Stimulated activated CD8-positive, alpha-beta memory T cell treated with anti-CD3 and anti-CD28 coated beads, Interleukin-15, amount 100 ng/mL, for 1 hour (primary cell): ENCODE results near the gene LRRK1.
"Not testable (repeated sequence)": the region's sequence is repeated elsewhere in the genome, so short reads cannot be mapped to it uniquely, and the experiment has no call there.

Experiments used
- DNase-seq: peaks from one replicate; pipeline ENCODE4 v3.0.0-alpha.2; 2020; ENCODE audit warnings: low read depth

Gene LRRK1

GRCh38 chr15:101092156-101092866 lies 173.2 kb downstream of the LRRK1 start:
- DNase-seq = no peak

- DNase-seq = no peak
These were observed 173.7 kb downstream of the LRRK1 start for GRCh38 chr15:101092867-101093202.

DNA sequence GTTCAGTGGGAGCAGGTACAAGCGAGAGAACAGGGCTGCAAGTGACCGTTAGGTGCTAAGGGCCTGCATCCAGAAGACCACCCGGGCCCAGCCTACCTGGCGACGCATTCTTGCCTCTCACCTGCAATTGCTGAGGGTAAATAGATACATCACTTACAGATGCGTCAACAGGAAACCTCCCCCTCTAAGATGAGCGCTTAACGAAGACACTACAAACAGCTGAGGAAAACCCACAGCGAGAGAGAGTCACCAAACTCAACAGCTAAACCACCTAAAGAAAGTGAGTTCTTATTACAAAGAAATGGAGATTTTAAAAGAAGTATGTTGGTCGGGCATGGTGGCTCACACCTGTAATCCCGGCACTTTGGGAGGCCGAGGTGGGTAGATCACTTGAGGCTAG lies 174.8 kb downstream of the LRRK1 start:
- no peak for DNase-seq

DNA sequence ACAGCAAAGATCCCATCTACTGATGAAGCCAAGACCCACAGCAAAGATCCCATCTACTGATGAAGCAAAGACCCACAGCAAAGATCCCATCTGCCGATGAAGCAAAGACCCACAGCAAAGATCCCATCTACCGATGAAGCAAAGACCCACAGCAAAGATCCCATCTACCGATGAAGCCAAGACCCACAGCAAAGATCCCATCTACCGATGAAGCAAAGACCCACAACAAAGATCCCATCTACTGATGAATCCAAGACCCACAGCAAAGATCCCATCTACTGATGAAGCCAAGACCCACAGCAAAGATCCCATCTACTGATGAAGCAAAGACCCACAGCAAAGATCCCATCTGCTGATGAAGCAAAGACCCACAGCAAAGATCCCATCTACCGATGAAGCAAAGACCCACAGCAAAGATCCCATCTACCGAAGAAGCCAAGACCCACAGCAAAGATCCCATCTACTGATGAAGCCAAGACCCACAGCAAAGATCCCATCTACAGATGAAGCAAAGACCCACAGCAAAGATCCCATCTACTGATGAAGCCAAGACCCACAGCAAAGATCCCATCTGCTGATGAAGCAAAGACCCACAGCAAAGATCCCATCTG lies 176.7 kb downstream of the LRRK1 start:
- not testable (repeated sequence) for DNase-seq

DNA sequence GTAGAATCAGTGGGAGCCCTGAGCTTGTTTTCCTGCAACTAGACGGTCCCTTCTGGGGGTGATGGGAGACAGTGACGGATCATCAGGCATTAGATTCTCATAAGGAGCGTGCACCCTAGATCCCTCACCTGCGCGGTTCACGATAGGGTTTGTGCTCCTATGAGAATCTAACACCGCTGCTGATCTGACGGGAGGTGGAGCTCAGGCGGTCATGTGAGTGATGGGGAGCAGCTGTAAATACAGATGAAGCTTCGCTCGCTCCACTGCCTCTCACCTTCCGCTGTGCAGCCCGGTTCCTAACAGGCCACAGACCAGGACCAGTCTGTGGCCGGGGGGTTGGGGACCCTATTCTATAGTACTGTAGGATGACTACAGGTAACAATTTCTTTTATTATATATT lies 178.0 kb downstream of the LRRK1 start:
- no peak for DNase-seq

- no peak for DNase-seq
These were observed 180.0 kb downstream of the LRRK1 start for GRCh38 chr15:101099183-101099582.

- no peak for DNase-seq
These were observed 181.0 kb downstream of the LRRK1 start for GRCh38 chr15:101100118-101100517.

GRCh38 chr15:101100593-101101442 lies 181.7 kb downstream of the LRRK1 start:
- no peak for DNase-seq

- no peak for DNase-seq
These were observed 182.5 kb downstream of the LRRK1 start for GRCh38 chr15:101101676-101102075.

DNA sequence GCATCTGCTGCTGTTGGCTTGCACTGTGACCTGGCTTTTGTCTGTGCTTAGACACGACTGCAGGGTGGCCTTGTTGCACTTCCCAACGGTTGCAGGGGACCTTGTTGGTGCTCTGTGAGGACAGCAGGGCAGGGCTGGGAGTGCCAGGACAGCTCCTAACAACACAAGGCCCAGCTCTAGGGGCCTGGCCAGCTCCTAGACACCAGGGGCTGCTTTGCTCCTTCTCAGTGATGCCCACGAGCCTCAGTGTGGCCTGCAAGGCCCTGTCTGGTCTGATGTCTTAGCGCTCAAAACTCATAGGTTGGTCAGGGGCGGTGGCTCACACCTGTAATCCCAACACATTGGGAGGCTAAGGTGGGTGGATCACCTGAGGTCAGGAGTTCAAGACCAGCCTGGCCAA lies 183.6 kb downstream of the LRRK1 start:
- no peak for DNase-seq

GRCh38 chr15:101103598-101103997 lies 184.4 kb downstream of the LRRK1 start:
- DNase-seq = no peak

GRCh38 chr15:101104141-101104540 lies 185.0 kb downstream of the LRRK1 start:
- no peak for DNase-seq

DNA sequence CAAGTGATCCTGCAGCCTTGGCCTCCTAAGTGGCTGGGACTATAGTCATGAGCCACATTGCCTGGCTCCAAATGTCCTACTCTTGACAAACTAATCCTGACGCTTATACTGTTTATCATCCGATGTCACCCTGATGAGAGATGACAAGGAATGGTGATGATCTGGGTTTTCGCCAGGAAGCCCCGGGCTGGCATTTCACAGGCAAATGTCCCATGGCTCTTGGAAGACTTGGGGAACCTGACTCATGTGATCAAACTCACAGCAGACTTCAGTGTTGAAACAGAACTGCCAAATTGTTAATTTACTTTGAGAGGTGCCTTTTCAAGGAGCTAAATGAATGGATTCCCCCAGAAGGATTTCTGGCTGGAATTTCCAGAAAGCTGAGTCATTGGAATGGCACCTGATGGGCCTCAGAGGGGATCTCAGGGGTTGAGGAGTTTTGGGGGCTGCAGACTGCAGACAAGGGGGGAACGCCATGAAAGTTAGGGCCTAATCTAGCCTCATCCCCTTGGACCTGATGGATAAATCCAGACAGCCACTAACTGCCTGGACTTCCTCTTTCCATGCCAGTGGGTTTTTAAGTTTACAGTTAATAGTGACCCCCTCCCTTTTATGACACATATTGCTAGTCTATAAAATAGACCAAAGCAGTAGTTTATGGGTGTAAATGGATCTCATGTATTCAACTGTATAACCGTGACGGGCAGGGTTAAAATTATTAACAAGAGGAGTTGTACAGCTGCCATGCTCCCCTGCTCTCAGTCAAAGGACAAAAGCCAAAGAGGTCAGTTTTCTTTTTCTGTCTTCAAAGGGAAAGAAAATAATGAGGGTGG lies 186.1 kb downstream of the LRRK1 start:
- no peak for DNase-seq

GRCh38 chr15:101107101-101107500 lies 187.9 kb downstream of the LRRK1 start:
- no peak for DNase-seq

DNA sequence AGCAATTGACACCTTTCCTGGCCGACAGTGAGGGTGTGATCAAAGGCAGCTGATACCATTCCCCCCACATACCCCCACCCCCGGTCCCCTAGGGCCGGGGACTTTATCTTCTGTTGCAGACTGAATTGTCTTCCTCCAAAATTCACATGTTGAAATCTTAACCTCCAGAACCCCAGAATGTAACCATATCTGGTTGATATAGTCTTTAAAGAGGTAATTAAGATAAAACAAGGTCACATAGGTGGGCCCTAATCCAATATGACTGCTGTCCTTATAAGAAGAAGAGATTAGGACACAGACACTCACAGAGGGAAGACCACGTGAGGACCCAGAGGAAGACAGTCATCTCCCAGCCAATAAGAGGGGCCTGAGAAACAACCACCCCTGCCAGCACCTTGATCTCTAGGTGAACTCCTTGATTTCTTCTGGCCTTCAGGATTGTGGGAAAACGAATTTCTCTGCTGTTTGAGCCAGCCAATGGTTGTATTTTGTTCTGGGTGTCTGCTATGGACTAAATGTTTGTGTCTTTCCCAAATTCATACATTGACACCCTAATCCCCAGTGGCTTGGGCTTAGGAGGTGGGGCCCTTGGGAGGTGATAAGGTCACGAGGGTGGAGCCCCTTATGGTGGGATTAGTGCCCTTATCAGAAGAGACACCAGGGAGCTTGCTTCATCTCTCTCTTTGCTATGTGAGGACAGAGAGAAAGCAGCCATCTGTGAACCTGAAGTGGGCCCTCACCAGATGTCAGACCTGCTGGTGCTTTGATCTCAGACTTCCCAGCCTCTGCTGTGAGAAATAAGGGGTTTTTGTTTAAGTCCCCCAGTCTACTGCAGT lies 188.7 kb downstream of the LRRK1 start:
- DNase-seq = no peak

DNA sequence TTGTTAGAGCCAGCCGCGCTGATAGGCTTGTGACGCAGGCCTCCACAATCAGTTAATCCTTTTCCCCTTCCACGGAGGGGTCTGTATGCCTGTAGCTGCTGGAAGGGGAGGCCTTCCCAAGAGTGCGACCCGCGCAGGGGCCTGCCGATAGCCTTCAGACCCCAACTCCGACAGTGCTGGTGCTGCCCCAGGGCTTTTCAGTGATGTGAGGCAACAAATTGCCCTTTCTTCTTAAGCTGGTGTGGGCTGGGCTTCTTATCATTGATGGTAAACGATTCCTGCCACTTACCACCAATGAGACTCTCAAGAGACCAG lies 189.3 kb downstream of the LRRK1 start:
- no peak for DNase-seq

GRCh38 chr15:101108791-101109190 lies 189.6 kb downstream of the LRRK1 start:
- DNase-seq = no peak

GRCh38 chr15:101110681-101111569 lies 191.8 kb downstream of the LRRK1 start:
- DNase-seq = no peak

GRCh38 chr15:101111570-101112262 lies 192.6 kb downstream of the LRRK1 start:
- no peak for DNase-seq
